GM18498 (cell line): ENCODE results near the gene MECR.

Experiments used
- ATAC-seq: cut with Tn5 transposase; IDR thresholded peaks from one replicate; pipeline ENCODE4 v1.9.1; 2021; ENCODE audit warnings: mild to moderate bottlenecking, moderate library complexity; ENCODE audit not compliant: unreplicated experiment

MECR gene, protein sequence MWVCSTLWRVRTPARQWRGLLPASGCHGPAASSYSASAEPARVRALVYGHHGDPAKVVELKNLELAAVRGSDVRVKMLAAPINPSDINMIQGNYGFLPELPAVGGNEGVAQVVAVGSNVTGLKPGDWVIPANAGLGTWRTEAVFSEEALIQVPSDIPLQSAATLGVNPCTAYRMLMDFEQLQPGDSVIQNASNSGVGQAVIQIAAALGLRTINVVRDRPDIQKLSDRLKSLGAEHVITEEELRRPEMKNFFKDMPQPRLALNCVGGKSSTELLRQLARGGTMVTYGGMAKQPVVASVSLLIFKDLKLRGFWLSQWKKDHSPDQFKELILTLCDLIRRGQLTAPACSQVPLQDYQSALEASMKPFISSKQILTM

DNA sequence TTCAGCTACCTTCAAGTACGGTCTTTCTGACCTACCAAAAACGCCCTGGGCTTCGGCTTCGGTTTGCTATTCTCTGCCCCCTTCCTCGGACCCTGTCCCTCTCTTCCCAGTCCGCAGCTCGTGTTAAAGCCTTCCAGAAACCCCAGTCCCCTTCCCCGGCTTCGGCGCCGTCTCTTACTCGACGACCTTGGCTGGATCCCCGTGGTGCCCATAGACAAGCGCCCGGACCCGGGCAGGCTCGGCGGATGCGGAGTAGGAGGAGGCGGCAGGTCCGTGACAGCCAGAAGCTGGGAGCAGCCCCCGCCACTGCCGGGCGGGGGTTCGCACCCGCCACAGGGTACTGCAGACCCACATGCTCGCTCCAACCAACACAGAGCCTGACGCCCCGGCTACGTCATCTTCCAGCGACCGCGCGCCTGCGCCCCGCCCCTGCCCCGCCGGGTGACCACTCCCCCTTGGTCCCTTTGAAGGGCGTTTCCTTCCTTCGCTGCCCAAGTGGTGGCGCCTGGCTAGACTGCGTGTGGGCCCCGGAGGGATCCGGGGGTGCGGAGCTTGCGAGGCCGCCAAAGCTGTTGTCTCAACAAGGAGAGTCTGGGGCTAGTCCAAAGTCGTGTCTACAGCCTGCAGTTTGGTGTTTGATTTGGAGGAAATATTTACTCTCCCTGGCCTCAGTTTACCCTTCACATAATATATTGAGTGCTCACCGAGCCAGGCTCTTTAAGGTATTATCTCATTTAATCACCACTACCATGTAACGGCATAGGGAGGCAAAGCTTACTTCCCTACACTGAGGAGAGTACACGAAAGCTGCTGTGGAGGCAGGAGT is at the start of gene MECR:
Gene MECR, minus strand, starts transcription at position 382 of the 826 bp plus-strand sequence. Its CDS starts 28 bp downstream, at position 354.
- peak; percentile 96 for ATAC-seq

DNA sequence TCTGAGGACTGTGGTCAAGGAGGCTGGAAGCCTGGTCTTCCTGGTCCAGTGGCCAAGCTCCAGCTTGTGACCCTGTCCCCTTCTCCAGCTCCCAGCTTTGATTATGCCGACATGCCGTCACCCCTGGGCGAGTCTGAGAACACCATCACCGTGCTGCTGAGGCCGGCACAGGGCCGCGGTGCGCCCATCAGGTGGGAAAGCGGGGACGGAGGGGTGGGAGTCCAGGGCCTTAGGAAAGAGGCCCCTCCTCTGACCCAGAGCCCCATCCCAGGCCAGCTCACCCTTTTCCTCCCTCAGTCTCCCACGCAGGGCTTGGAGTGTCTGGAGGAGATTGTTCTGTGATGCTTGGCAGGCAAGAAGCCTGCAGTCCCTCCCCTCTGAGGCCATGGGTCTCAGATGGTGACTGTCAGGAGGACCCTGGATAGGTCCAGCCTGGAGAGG is 49.2 kb upstream of the MECR start:
- ATAC-seq, result no peak

DNA sequence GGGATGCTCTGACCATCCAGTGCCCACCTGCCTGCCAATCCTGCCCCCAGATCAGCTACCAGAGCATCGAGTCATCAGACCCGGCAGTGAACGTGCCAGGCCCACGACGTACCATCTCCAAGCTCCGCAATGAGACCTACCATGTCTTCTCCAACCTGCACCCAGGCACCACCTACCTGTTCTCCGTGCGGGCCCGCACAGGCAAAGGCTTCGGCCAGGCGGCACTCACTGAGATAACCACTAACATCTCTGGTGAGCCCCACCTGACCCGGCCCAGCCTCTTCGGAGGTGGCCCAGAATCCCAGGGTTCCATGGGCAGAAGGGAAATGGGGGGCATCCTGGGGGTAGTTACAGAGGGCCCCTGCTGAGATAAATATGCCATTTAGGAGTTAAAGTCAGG is 48.7 kb upstream of the MECR start:
- ATAC-seq, result no peak

DNA sequence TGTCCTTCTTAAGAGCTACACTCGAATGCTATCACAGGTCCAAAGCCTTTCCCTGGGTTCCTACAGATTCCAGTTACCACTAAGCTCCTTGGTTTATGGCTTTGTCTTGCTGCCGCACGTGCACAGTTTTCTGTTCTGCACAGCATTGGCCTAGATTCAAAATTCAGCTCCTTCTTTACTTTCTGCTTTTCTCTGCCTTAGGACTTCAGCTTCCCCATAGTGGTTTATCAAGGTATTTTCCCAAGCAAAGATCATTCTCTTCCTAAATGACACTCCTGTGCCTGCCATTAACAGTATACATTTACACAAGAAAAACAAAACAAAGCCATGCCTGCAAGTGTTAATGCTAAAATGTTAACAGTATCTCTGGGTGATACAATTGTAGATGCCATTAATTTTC is 47.4 kb upstream of the MECR start:
- ATAC-seq, result no peak

DNA sequence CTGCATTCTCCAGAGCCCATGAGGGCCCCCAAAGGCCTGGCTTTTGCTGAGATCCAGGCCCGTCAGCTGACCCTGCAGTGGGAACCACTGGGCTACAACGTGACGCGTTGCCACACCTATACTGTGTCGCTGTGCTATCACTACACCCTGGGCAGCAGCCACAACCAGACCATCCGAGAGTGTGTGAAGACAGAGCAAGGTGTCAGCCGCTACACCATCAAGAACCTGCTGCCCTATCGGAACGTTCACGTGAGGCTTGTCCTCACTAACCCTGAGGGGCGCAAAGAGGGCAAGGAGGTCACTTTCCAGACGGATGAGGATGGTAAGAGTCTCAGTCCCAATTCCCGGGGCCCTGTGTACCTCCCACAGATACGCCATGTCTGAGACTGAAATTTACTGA is 44.7 kb upstream of the MECR start:
- no peak for ATAC-seq

DNA sequence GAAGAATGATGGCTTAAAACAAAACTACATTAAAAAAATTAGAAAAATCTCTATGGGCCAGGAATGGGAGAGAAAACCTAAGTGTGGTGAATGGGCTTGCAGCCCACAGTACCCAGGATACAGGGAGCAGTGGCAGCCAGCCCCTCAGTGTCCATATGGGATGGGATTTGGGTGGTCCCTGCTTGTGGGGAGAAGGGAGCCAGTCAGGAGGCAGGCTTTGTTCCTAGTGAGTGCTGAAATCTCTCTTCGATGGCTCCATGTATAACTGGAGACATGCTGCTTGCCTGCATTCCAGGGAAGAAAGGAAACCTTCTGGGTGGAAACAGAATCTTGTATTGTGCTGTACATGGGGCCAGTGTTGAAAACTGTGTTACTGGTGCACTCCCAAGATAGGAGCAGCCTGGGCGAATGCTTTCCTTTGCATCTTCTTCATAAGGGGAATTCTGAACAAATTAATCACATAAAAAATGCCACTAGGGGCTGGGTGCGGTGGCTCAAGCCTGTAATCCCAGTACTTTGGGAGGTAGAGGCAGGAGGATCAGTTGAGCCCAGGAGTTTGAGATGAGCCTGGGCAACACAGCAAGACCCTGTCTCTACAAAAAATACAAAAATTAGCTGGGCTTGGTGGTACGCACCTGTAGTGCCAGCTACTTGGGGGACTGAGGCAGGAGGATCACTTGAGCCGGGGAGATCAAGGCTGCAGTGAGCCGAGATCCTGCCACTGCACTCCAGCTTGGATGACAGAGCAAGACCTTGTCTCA is 41.6 kb upstream of the MECR start:
- no peak for ATAC-seq

DNA sequence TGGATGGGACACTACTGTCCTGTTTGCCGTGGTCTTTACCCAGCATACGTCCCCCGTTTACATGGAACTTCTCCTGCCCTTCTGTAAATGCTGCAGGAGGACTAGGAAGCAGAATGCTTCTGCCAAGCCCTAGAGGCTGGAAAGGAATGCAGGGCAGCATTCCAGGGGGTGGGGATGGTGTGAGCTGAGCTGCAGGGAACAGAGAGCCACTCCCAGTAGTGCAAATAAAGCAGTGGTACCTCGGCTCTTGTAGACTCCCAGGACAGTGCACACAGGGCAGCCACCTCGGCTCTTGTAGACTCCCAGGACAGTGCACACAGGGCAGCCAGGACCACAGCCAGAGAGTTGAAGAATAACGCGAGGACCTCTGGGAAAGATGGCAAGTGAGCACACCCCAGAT is 41.0 kb upstream of the MECR start:
- ATAC-seq, result no peak

DNA sequence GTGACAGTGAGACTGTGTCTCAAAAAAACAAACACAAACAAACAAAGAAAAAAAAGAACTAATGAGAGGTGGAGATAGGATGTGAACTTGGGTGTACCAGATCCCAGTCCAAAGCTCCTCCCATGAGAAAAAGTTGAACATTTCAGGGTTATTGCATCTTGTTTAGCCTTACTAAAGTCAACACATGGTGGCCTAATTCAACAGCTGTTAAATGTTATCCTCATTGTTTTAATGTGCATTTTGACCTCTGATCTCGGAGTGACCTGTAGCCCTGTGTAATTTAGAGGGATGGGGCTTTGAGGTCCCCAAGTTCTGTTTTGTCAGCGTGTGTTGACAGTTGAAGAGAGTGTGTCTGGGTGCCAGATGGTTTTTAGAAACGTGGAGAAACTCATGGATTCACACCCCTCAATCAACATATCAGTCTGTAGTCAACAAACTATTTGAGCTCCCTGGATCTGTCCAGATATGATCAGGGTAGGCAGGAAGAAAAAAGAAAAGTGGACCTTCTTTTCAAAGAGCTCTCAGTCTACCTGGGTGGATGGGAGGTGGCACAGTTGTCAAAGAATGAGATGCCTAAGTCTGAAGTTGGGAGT is 40.3 kb upstream of the MECR start:
- ATAC-seq, result no peak

DNA sequence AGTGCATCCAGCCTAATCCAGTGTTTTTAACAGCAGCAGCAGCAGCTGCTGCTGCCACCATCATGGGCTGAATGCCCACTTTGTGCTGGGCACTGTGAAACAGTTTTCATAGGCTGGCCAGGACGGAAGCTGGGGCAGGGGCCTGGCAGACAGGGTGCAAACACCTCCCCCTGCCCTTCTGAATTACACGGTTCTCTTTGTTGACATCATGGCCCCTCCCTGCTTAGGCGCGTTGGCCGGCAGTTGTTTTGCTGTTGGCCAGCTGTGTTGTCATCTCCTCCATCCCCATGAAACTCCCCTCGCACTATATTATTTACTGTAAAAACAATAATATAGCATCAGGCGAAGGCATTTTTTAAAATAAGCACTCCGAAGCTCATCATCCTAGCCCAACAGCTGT is 38.6 kb upstream of the MECR start:
- no peak for ATAC-seq

DNA sequence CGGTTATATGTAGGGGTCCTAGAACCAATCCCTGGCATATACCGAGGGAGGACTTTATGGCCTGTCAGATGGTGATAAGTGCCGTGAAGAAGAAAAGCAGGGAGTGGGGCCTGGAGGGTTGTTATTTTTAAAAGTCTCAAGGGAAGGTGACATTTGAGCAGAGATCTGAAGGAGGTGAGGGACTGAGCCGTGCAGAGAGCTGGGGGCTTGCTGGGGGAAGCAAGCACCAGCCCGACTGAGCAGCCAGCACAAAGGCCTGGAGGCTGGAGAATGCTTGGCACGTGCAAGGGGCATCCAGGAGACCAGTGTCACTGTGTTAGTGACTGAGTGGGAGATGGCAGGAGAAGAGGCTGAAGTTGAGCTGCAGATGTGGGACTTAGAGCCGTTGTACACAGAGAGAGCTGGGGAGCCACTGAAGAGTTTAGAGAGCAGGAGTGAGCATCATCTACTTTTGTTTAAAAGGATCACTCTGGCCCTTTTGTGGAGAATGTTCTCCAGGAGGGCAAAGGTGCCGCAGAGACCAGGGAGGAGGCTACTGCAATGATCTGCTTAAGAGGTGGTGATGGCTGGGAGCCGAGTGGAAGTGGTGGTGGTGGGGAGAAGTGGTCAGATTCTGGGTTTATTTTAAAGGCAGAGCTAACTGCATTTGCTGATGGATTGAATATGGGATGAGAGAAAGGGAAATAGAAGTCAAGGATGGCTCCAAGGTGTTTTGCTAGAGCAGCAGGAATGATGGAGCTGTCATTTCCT is 36.8 kb upstream of the MECR start:
- ATAC-seq, result no peak

DNA sequence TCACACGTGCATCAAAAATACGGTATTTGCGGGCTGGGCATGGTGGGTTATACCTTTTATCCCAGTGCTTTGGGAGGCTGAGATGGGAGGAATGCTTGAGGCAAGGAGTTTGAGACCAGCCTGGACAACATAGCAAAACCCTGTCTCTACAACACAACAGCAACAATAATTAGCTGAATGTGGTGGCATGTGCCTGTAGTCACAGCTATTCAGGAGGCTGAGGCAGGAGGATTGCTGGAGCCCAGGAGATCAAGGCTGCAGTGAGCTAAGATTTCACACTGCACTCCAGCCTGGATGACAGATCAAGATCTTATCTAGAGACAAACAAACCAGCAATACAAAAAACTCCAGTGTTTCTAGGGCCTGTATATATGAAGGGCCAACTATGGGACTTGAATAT is 36.2 kb upstream of the MECR start:
- no peak for ATAC-seq

DNA sequence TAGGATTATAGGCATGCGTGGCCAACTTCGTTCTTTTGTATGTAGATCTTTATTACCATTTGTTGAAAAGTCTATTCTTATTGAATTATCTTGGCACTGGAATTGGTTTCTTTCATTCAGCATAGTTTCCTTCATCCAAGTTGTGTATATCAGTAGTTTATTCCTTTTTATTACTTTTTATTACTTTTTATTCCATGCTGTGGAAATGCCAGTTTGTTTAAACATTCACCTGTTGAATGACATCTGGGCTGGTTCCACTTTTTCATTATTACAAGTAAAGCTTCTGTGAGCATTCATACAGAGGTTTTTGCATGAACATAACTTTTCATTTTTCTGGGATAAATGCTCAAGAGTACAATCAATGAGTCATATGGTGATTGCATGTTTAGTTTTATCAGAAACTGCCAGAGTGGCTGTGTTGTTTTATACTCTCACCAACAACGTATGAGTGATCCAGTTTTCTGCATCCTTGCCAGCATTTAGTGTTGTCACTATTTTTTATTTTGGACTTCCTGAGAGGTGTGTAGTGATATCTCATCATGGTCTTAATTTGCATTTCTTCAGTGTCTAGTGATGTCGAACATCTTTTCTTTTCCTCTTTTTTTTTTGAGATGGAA is 34.1 kb upstream of the MECR start:
- ATAC-seq, result no peak

DNA sequence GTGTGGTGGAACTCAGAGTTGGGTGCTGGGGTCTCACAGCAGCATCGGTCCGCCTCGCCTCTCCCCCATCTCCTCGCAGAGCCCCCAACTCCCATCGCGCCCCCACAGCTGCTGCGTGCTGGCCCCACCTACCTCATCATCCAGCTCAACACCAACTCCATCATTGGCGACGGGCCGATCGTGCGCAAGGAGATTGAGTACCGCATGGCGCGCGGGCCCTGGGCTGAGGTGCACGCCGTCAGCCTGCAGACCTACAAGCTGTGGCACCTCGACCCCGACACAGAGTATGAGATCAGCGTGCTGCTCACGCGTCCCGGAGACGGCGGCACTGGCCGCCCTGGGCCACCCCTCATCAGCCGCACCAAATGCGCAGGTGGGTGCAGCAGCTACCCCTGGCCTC is 29.8 kb upstream of the MECR start:
- ATAC-seq, result no peak

DNA sequence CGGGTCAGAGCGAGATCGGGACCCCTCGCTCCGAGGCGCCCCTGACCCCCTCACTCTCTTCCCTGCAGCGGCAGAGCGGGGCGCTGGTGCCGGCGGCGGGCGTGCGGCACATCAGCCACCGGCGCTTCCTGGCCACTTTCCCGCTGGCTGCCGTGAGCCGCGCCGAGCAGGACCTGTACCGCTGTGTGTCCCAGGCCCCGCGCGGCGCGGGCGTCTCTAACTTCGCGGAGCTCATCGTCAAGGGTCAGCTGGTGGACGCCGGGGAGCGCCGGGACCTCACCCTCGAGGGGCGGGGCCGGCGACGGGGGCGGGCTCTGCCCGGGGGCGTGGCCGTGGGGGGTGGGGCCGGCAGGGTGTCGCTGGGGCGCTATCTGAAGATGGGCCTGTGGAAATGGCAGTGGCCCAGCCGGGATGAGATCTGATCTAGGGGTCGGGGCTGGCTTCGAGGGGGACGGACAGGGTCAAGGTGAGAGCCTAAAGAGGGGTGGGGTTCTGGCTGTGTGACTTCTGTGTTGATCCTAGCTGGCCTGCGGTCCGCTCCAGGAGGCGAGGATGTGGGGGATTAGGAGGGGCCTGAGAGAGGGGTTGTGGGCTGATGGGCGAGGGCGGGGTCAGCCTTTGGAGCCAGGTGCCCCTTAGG is 29.2 kb upstream of the MECR start:
- ATAC-seq, result no peak

DNA sequence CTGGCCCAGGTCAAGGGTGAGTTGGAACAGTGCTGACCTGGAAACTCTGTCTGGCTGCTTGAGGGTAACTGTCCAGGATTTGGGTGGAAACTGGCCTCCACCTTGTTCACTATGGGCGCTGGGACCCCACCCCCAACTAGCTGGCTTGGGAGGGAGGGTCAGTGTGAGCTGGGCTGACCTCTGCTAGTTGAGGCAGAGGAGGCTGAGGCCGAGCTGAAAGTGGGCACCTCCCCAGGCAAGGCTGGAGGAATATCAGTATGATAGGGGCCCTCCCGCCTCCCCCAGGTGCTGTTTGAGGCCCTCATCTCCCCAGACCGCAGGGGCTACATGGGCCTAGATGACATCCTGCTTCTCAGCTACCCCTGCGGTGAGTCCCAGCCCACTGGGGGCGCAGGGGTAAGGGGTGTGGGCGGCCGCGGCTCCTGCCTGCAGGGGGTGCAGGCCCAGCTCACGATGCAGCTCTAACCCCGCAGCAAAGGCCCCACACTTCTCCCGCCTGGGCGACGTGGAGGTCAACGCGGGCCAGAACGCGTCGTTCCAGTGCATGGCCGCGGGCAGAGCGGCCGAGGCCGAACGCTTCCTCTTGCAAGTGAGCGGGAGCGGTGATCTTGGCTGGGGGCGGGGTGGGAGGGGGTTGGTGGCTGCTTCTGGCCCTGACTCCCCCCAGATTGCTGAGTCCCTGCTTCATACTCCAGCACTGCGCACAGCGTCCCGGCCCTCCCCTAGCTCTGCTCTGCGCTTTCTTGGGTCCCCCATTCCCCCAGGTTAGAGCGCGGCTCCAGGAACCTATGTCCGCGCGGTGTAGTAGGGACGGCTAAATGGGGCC is 28.5 kb upstream of the MECR start:
- no peak for ATAC-seq

DNA sequence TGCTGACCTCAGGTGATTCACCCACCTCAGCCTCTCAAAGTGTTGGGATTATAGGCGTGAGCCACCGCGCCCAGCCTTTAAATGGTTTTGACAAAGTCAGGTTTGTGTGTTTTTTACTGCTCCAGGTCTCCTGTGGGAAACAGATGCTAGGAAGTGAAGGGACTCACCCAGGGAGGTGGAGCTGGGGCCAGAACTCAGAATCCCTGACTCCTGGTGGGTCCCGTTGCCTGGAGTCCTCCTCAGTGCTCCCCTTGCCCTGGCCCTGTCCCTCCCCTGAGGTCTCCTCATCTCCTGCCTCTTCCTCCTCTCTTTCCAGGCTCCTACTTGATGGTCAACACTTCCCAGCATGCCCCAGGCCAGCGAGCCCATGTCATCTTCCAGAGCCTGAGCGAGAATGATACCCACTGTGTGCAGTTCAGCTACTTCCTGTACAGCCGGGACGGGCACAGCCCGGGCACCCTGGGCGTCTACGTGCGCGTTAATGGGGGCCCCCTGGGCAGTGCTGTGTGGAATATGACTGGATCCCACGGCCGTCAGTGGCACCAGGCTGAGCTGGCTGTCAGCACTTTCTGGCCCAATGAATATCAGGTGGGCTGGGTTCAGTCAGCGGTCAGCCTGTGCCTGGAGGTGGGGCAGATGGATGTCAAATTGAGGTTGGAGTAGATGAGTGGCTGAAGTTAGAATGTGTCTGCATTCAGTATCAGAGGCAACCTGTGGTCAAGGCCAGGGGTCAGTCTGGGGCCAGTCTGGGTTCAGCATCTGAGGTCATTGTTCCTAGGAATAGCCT is 27.6 kb upstream of the MECR start:
- ATAC-seq, result no peak

DNA sequence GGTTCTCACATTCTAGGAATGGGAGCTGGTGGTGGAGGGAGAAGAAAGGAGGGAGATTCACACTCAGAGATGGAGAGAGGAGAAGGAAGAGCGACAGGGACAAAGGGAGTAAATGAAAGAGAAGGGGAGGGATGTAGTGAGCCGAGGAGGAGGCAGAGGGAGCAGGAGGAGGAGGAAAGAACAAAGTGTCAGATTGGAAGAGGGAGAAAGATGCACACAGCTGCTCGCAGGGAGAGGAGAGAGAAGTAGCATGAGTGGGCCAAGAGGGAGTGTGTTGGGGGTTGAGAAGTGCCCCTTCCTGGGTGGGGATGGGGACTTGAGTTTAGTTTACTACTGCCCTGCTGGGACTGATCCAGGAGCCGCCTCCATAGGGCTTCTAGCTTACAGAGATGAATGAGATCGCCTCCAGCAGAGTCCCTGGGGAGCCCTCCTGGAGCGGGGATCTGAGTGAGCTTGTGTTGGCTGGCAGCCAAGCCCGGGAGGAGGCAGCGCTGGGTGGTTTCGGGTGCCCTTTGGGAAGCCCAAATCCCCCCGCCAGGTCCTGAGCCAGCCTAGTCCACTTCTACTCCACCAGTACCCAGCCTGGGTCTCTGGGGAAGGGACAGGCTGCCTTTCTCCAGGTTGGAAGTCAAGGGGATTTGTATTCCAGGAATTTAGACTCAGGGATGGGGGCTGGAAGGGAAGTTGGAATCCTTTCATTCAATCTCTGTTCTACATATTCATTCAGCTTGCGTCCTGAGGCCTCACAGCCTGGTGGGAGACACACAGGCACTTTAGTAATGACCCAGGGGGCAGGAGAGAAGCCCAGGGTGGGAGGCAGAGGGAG is 26.5 kb upstream of the MECR start:
- ATAC-seq, result no peak
